ENCODE data around the gene SBK3.
"Not testable (repeated sequence)": the region's sequence is repeated elsewhere in the genome, so short reads cannot be mapped to it uniquely, and the experiment has no call there.

The SBK3 gene

GRCh38 chr19:55540619-55541018 lies 4.7 kb downstream of the SBK3 start:
- DNase-seq (ENCODE audit: low read depth in 2 of 2): no peak

- no peak for DNase-seq (ENCODE audit: low read depth in 2 of 2)
These were observed 6.0 kb downstream of the SBK3 start for GRCh38 chr19:55539090-55539984.

DNA sequence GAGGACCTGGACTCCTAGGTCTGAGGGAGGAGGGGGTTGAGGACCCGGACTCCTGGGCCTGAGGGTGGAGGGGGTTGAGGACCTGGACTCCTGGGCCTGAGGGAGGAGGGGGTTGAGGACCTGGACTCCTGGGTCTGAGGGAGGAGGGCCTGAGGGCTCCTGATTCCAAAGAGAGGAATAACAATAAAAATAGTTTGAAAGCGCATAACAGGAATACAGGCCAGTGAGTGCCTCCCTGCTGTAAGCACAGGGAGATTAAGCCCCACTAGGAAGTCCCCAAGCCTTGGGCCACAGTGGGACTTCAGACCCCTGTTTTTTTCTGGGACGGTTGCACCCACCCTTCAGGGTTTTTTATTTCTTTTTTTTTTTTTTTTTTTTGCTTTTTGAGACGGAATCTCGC lies 7.2 kb downstream of the SBK3 start:
- DNase-seq (ENCODE audit: low read depth in 2 of 2): no peak

DNA sequence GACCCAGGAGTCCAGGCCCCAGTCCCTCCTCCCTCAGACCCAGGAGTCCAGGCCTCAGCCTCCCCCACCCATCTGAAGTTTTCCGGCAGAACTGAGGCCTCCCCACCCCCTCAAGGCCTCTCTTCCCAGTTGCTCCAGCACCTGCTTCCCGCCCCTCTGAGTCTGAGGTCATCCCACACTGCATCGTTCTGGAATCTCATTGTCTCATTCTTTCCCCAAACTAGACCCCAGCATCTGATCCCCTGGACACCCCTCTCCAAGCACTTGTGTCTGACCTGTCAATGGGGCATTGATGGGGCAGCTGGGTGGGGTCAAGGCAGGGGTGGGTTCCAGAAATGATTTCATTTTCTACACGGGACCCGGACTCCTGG lies 7.6 kb downstream of the SBK3 start:
- DNase-seq (ENCODE audit: low read depth in 2 of 2): no peak

DNA sequence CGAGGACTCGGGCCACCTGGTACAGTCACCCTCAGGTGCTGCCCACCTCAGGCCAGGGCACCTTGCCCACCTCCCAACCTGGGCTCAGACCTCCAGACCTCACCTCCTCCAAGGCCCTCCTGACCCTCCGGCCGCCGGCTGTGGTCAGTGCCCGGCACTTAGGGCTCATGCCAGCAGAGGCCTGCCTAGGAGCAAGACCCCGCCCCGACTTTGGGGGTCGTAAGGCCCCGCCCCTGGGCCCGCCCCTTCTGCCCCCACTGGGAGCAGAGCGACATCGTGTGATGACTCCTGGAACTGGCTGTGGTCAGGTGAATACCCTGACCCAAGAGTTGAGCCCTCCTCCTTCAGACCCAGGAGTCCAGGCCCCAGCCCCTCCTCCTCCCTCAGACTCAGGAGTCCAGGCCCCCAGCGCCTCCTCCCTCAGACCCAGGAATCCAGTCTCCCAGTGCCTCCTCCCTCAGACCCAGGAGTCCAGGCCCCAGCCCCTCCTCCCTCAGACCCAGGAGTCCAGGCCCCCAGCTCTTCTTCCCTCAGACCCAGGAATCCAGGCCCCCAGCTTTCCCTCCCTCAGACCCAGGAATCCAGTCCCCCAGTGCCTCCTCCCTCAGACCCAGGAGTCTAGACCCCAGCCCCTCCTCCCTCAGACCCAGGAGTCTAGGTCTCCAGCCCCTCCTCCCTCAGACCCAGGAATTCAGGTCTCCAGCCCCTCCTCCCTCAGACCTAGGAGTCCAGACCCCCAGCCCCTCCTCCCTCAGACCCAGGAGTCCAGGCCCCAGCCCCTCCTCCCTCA lies 8.2 kb downstream of the SBK3 start, which contains the start of gene SBK2:
Gene SBK2 (minus strand): TSS at position 183 of the 790 bp plus-strand sequence. CDS start 839 bp downstream, outside the sequence.
- DNase-seq (ENCODE audit: low read depth in 2 of 2): no peak

GRCh38 chr19:55536366-55536765 lies 9.0 kb downstream of the SBK3 start:
- DNase-seq (ENCODE audit: low read depth in 2 of 2): no peak

- no peak for DNase-seq (ENCODE audit: low read depth in 2 of 2)
These were observed 9.4 kb downstream of the SBK3 start for GRCh38 chr19:55535965-55536350.

DNA sequence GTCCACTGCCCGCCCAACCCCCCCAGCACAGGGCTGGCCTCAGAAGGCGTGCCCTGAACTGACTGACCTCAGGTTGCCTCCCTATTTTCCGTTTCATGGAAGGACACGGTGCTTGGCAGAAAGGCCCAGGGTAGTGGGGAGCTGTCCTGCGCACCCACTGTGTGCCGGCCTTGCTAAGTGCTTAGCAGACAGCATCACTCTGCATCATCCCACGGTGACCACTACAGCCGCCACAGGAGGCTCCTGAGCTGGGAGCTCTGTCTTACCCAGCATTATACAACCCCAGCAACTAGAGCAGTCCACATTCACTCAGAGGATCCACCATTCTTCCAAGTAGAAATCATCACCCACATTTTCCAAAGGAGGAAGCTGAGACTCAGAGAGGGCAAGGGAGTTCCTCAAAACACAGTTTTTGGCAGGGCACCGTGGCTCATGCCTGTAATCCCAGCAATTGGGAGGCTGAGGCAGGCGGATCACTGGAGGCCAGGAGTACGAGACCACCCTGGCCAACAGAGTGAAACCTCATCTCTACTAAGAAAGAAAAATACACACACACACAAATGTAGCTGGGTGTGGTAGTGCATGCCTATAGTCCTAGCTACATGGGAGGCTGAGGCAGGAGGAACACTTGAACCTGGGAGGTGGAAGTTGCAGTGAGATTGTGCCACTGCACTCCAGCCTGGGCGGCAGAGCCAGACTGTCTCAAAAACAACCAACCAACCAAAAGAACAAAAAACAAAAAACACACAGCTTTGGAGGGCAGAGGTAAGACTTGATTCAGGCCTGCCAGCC lies 10.0 kb downstream of the SBK3 start:
- no peak for DNase-seq (ENCODE audit: low read depth in 2 of 2)

- not testable (repeated sequence) for DNase-seq (ENCODE audit: low read depth in 2 of 2)
These were observed 11.1 kb downstream of the SBK3 start for GRCh38 chr19:55534280-55534679.

DNA sequence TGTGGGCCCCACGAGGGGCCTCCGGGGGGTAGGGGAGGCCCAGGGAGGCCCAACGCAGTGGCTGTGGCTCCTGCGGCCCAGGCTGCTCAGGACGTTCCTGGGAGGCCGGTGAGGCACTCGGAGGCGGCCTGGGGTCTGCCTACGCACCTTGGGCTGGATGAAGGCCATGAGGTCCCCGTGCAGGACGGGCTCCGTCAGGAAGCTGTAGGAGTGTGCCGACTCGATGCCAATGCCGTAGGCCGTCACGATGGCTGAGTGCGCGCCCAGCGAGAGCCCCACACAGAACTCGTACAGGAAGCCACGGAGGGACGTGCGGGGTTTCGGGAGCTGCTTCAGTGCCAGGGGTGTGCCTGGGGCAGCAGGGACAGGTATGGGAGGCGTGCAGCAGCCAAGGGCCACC lies 14.3 kb downstream of the SBK3 start:
- no peak for DNase-seq (ENCODE audit: low read depth in 2 of 2)

DNA sequence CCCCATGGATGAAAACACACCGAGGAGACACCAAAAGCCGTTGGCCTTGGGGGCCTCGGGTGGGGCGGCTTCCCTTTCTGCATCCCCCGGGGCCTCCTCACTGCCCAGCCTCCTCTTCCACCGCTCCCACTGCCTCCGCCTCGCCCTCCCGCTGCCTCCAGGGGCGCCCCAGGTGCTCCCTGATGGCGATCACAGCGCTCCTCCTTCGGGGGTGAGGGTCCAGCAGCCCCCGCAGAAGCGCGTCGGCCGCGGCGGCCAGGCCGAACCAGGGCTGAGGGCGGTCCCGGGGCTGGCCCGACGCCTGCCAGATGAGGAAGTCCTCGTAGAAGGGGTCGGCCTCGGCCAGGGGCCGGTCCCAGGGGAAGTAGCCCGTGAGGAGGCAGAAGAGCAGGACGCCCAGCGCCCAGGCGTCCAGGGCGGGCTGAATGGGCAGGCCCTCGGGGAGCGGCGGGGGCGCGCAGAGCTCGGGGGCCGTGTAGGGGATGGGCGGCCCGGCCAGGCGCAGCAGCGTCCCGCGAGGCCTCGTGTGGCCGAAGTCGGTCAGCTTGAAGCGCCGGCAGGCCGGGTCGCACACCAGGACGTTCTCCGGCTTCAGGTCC lies 15.6 kb downstream of the SBK3 start:
- no peak for DNase-seq (ENCODE audit: low read depth in 2 of 2)

DNA sequence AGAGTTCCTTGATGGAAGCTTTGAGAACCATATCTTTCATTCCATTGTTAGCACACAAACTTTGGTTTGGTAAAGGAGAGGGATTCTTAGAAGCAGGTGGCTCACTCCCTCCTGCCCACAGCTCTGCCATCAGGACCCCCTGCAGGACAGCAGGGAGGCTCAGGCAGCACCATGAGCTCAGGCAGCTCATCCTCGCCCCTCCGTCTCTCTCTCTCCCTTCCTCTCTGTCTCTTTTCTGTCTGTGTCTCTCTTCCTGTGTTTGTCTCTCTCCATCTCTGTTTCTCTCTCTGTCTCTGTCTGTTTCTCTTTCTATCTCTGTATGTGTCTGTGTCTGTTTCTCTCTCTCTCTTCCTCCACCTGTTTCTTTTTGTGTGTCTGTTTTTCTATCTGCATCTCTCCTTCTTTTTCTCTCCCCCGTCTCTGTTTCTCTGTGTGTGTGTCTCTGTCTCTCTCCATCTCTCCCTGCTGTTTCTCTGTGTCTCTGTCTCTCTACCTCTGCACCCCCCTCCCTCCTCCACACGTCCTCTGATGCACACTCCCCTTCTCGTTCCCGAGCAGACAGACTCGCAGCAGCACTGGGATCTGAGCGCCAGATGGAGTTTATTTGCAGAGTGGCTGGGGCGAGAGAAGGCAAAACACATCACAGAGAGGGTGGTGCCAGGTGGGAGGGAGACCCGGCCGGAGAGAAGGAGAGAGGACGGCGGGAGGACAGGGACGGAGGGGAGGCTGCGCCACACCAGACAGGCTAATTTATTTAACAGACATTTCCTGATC lies 17.1 kb downstream of the SBK3 start:
- DNase-seq (ENCODE audit: low read depth in 2 of 2): no peak

DNA sequence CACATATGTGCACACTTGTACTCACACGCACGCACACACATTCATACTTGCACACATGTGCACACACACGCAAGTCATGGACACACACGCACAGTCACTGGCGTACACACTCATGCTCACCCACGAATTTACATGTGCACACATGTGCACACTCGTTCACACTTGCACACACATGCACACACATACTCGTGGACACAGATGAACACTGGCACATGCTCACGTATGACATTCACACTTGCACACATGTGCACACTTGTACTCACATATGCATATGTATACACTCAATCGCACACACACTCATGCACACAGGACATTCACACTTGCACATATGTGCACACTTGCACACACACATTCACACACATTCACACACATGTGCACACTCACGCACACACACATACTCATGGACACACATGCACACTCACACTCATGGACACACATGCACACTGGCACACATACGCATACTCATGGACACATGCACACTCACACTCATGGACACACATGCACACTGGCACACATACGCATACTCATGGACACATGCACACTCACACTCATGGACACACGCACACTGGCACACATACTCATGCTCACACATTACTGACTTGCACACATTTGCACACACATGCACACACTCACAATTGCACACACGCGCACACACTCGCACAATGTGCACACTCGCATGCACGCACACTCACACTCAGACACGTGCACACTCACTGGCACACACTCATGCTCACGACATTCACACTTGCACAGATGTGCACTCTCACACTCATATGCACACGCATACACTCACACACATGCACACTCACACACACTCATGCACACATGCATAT lies 17.9 kb downstream of the SBK3 start:
- DNase-seq (ENCODE audit: low read depth in 2 of 2): no peak

DNA sequence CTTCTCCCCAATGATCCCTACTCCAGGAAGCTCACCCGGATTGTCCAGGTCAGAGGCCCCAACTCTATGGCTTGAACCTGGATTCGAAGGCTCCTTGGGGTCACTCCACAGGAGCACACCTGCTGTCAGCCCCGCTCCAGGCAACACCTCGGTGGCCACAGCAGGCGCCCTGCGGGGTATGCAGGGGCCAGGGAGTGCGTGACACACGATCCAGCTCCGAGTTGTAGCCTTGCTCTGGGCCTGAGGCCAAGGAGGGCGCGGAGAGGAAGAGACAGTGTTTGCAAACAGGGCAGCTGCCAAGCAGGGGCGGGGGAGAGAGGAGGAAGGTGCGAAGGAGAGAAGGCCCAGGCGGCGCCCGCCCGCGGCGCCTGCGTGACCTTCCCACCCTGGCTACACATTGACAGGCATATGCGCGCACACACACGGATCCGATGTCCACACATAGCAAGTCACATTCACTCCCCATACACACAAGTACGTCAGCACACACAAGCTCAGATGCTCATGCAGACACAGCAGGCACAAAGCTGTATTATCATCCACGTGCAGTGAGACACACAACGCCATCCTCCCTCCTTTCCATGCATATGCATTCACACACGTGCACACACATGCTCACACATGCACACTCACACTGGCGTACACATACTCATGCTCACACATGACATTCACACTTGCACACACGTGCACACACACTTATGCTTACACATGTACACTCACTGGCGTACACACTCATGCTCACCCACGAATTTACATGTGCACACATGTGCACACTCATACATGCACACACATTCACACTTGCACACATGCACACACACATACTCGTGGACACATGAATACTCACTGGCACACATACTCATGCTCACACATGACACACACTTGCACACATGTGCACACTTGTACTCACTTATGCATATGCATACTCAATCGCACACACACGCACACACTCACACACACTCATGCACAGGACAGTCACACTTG lies 18.8 kb downstream of the SBK3 start:
- DNase-seq (ENCODE audit: low read depth in 2 of 2): no peak

GRCh38 chr19:55525289-55526101 lies 19.8 kb downstream of the SBK3 start:
- DNase-seq (ENCODE audit: low read depth in 2 of 2): no peak

DNA sequence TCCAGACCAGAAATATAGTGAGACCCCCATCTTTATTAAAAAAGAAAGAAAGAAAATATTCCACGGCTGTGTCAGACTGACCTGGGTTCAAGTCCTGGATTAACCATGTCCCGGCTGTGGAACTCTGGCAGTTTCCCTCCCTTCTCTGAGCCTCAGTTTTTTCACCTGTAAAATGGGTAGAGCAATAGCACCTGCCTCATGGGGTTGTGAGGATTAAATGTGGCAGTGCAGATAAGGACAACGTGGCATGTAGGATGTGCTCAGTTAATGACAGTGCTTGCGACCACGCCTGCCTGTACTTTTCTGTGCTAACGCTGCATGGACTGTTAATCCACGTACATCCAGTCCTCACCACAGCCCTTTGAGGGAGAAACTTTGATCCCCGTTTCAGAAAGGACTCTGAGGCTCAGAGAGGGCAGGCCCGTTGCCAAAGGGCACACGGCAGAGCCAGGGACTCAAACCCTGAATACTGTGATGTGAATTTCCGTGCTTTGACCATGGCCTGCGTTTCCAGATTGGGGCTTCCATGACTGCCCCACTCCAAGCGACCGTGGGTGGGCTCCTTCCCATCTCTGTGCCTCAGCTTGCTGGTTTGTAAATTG lies 24.6 kb downstream of the SBK3 start:
- no peak for DNase-seq (ENCODE audit: low read depth in 2 of 2)

Data from fibroblast of skin of left quadriceps (primary cell).